GM10248 (cell line): ENCODE results near the gene HASPIN.

Experiments used
- CTCF ChIA-PET: fragments of 300-600 bp; sonication (Branson Sonifier 250); formaldehyde crosslinking; extraction: SDS; loops from one replicate; lab custom pipeline; 2021; ENCODE audit warnings: antibody characterized with exemption; lab: Yijun Ruan, JAX
- POLR2A ChIA-PET: fragments of 350-650 bp; sonication (Branson Sonifier 250); formaldehyde crosslinking; extraction: SDS; loops from one replicate; lab custom pipeline; 2020; ENCODE audit warnings: antibody characterized with exemption; lab: Yijun Ruan, JAX
- DNase-seq: peaks from one replicate; pipeline ENCODE4 v3.0.0; 2012; ENCODE audit errors: extremely low spot score
- TF ChIP-seq, protein P1 (sequence below): IDR thresholded peaks from 2 replicates; pipeline ENCODE4 v1.5.1; 2012; ENCODE audit warnings: mild to moderate bottlenecking, low read depth; ENCODE audit errors: extremely low read depth, missing control alignments, control extremely low read depth

Gene HASPIN

DNA sequence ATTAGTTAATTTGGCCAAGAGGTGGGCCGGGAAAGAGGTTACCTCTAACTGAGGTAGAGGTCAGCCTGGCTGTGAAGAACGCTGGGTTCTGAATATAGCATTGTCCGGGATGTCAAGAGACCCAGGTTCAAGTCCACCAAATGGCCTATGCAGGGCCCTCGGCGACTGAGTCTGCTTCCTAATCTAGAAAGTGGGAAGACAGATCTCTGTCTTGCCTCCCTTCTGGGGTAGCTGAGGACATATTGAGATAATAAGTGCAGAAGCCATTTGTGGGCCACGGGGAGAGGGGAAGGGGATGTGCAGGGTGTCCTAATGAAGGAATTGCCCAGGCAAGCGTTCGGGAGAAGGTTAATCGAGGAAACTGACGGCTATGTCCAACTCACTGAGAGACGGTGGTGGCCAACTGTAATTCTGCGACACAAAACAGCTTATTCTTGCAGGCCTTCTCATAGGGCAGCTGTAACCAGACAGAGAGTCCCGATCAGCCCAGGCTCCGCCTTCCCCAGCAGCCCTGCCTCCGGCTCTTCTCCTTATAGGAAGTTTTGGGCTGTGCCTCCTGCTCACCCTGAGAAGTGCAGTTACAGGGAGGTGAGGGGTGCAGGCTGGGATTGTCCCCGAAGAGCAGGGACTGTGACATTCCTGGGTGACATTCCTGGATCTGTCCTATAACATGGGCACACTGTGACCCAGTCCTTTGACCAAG is 15.9 kb downstream of the HASPIN start:
- DNase-seq: no peak
- ChIA-PET POLR2A (interaction anchor here (0.6 kb wide), 1 partner anchor 20 kb away, joined by 4 read pairs; no protein-coding TSS in a partner anchor), CTCF (interaction anchor here (0.9 to 9.8 kb wide), 13 partner anchors 7 to 174 kb away, joined by 3 to 217 read pairs (median 29); partner anchors contain the start of genes HASPIN and NCBP3)
- TF ChIP-seq, protein P1, sequence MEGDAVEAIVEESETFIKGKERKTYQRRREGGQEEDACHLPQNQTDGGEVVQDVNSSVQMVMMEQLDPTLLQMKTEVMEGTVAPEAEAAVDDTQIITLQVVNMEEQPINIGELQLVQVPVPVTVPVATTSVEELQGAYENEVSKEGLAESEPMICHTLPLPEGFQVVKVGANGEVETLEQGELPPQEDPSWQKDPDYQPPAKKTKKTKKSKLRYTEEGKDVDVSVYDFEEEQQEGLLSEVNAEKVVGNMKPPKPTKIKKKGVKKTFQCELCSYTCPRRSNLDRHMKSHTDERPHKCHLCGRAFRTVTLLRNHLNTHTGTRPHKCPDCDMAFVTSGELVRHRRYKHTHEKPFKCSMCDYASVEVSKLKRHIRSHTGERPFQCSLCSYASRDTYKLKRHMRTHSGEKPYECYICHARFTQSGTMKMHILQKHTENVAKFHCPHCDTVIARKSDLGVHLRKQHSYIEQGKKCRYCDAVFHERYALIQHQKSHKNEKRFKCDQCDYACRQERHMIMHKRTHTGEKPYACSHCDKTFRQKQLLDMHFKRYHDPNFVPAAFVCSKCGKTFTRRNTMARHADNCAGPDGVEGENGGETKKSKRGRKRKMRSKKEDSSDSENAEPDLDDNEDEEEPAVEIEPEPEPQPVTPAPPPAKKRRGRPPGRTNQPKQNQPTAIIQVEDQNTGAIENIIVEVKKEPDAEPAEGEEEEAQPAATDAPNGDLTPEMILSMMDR: no peak

DNA sequence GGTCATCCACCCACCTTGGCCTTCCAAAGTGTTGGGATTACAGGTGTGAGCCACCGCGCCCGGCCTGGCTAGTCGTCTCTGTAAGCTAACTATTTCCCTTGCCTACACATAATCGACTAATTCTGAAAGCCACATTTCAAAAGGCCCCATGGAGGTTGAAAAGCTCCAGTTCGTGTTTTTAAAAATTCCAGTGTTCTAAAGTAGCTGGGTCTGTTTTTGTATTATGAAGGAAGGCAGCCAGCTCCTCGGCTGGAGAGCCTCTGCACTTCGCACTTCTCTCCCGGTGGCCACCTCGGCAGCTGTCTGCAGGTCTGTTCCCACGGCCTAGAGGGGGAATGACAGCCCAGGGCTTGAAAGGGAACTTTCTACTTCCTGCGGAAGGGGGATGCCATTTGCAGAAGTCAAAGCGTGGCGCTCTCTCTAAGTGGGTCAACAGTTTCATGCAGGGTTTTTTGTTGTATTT is 16.9 kb downstream of the HASPIN start:
- peak; percentile 66 for DNase-seq
- TF ChIP-seq, protein P1: no peak
- ChIA-PET CTCF (interaction anchor here (0.8 to 9.8 kb wide), 11 partner anchors 8 to 174 kb away, joined by 3 to 217 read pairs (median 43); partner anchors contain the start of gene NCBP3), POLR2A (no interaction called here)

DNA sequence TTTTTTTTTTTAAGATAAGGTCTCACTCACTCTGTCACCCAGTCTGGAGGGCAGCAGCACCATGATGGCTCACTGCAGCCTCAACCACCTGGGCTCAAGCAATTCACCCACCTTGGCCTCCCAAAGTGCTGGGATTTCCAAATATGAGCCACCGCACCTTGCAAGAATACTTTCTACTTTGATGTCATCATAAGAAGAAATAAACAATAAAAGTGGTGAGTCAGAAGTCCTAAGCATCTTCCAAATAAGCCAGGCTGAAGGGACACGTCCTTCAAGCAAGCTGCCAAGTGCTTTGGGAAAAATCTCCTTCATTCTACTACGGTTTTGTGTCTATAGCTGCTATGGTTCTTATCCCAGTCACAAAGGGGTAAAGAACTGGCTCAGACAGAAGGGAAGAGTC is 20.3 kb downstream of the HASPIN start:
- ChIA-PET POLR2A (no interaction called here), CTCF (no interaction called here)
- DNase-seq: no peak

DNA sequence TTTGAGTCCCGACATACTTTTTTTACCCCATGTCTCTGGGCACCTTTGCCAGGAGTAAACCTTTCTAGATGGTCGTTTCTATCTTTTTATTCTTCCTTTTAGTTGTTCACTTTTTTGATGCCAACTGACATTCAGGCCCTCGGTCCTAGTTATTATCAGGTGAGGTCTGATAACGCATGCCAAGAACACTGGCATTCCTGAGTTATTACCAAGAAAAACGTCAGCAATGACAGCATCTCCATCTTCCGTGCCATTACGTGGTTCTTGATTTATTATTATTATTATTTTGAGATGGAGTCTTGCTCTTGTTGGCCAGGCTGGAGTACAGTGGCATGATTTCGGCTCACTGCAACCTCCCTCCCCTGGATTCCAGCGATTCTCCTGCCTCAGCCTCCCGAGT is 21.4 kb downstream of the HASPIN start:
- ChIA-PET CTCF (interaction anchor here (1.9 kb wide), 1 partner anchor 82 kb away, joined by 5 read pairs; no protein-coding TSS in a partner anchor), POLR2A (interaction anchor here (0.6 kb wide), 1 partner anchor 16 kb away, joined by 3 read pairs; no protein-coding TSS in a partner anchor)
- TF ChIP-seq, protein P1: no peak
- no peak for DNase-seq

More for the DNA sequence above, 20.3 kb downstream of the HASPIN start:
- TF ChIP-seq, protein P1: no peak

DNA sequence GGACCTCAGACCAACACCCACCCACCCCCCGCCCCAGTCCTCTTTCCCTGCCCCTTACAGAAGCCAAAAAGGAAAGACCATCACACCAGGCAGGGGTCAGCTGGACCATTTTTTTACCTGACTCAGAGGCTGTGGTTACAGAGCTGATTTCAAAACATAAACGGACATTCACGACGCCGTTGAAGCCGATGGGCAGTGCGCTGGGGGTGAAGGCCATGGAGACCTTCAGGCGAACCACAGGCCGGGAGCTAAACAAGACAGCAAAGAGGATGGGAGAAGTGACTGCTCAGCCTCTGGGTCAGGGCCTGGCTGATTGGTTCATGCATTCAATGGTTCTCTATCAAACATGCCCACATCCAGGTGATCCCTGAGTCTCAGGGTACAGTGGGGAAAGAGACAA is 24.1 kb downstream of the HASPIN start:
- TF ChIP-seq, protein P1: no peak
- ChIA-PET CTCF (interaction anchor here (2.0 to 3.2 kb wide), 2 partner anchors 10 to 79 kb away, joined by 6 to 26 read pairs; no protein-coding TSS in a partner anchor), POLR2A (no interaction called here)
- DNase-seq: no peak

DNA sequence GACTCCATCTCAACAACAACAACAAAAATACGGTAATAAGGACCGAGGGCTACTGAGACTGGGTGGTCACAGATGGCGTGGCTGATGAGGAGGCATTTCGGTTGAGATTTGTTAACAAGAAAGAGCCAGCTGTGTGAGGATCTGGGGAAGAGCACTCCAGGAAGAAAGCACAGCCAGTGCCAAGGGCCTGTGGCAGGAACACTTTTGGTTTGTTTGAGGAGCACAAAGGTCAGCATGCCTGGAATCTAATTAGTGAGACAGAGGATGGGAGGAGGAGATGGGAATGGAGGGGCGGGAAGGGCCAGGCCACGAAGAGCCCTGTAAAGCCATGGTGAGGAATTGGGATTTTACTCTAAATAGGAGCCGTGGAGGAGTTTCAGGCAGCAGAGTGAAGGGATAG is 24.9 kb downstream of the HASPIN start:
- TF ChIP-seq, protein P1: no peak
- CTCF ChIA-PET: interaction anchor here (2.0 to 3.2 kb wide), 2 partner anchors 11 to 79 kb away, joined by 6 to 26 read pairs; no protein-coding TSS in a partner anchor
- POLR2A ChIA-PET: no interaction called here
- no peak for DNase-seq
